Measurements from ENCODE around the gene GNA12.
A peak's percentile ranks its signal among the peaks of the same experiment; 100 is the strongest.

GNA12 gene

GRCh38 chr7:2880051-2880450, 35.9 kb upstream of the GNA12 start:
- H3K4me3 ChIP-seq (ENCODE audit: low read length in 2 of 2), result no peak overlapping the region
- H3K27me3 ChIP-seq (ENCODE audit: control insufficient read depth in 2 of 2, insufficient read depth in 2 of 2, low read length in 2 of 2), result peaks cover 7 to 9% of the 10 kb centered on the region in 2 donors
- H3K36me3 ChIP-seq (ENCODE audit: control insufficient read depth in 2 of 2, insufficient read depth in 2 of 2, low read length in 2 of 2), result no peaks in the 10 kb centered on the region
- H3K4me1 ChIP-seq (ENCODE audit: control insufficient read depth in 2 of 2, insufficient read depth in 2 of 2, low read length in 2 of 2), result peaks cover 3 to 7% of the 10 kb centered on the region in 2 donors
- no peaks in the 10 kb centered on the region for H3K9me3 ChIP-seq (ENCODE audit: control insufficient read depth in 2 of 2, low read length in 2 of 2)
- no peak overlapping the region for H3K27ac ChIP-seq (ENCODE audit: low read depth in 2 of 2, low read length in 2 of 2)
- H3K9ac ChIP-seq (ENCODE audit: low read depth in 1 of 2, low read length in 2 of 2), result no peak overlapping the region

- Histone ChIP-seq H3K9ac (ENCODE audit: low read depth in 1 of 2, low read length in 2 of 2) (no peak overlapping the region), H3K4me1 (ENCODE audit: control insufficient read depth in 2 of 2, insufficient read depth in 2 of 2, low read length in 2 of 2) (peaks cover 3 to 7% of the 10 kb centered on the region in 2 donors), H3K36me3 (ENCODE audit: control insufficient read depth in 2 of 2, insufficient read depth in 2 of 2, low read length in 2 of 2) (no peaks in the 10 kb centered on the region), H3K9me3 (ENCODE audit: control insufficient read depth in 2 of 2, low read length in 2 of 2) (no peaks in the 10 kb centered on the region), H3K4me3 (ENCODE audit: low read length in 2 of 2) (no peak overlapping the region), H3K27me3 (ENCODE audit: control insufficient read depth in 2 of 2, insufficient read depth in 2 of 2, low read length in 2 of 2) (peaks cover 9% of the 10 kb centered on the region in 2 donors), H3K27ac (ENCODE audit: low read depth in 2 of 2, low read length in 2 of 2) (no peak overlapping the region)
These were observed 35.2 kb upstream of the GNA12 start for GRCh38 chr7:2879354-2879753.

GRCh38 chr7:2878306-2878705, 34.2 kb upstream of the GNA12 start:
- H3K4me1 ChIP-seq (ENCODE audit: control insufficient read depth in 2 of 2, insufficient read depth in 2 of 2, low read length in 2 of 2), result no peaks in the 10 kb centered on the region

GRCh38 chr7:2876031-2876731, 32.1 kb upstream of the GNA12 start:
- no peaks in the 10 kb centered on the region for H3K36me3 ChIP-seq (ENCODE audit: control insufficient read depth in 2 of 2, insufficient read depth in 2 of 2, low read length in 2 of 2)
- no peak overlapping the region for H3K9ac ChIP-seq (ENCODE audit: low read depth in 1 of 2, low read length in 2 of 2)
- H3K4me1 ChIP-seq (ENCODE audit: control insufficient read depth in 2 of 2, insufficient read depth in 2 of 2, low read length in 2 of 2), result peaks cover 0 to 2% of the 10 kb centered on the region in 2 donors
- no peaks in the 10 kb centered on the region for H3K9me3 ChIP-seq (ENCODE audit: control insufficient read depth in 2 of 2, low read length in 2 of 2)
- no peak overlapping the region for H3K4me3 ChIP-seq (ENCODE audit: low read length in 2 of 2)
- peaks cover 5 to 8% of the 10 kb centered on the region in 2 donors for H3K27me3 ChIP-seq (ENCODE audit: control insufficient read depth in 2 of 2, insufficient read depth in 2 of 2, low read length in 2 of 2)
- H3K27ac ChIP-seq (ENCODE audit: low read depth in 2 of 2, low read length in 2 of 2), result no peak overlapping the region

More at GRCh38 chr7:2878306-2878705, 34.2 kb upstream of the GNA12 start:
- Histone ChIP-seq H3K27me3 (ENCODE audit: control insufficient read depth in 2 of 2, insufficient read depth in 2 of 2, low read length in 2 of 2) (peaks cover 6% of the 10 kb centered on the region in 2 donors), H3K9me3 (ENCODE audit: control insufficient read depth in 2 of 2, low read length in 2 of 2) (no peaks in the 10 kb centered on the region), H3K36me3 (ENCODE audit: control insufficient read depth in 2 of 2, insufficient read depth in 2 of 2, low read length in 2 of 2) (no peaks in the 10 kb centered on the region), H3K27ac (ENCODE audit: low read depth in 2 of 2, low read length in 2 of 2) (no peak overlapping the region), H3K9ac (ENCODE audit: low read depth in 1 of 2, low read length in 2 of 2) (no peak overlapping the region), H3K4me3 (ENCODE audit: low read length in 2 of 2) (no peak overlapping the region)

- Histone ChIP-seq H3K4me1 (ENCODE audit: control insufficient read depth in 2 of 2, insufficient read depth in 2 of 2, low read length in 2 of 2) (peaks cover 0 to 2% of the 10 kb centered on the region in 2 donors), H3K27me3 (ENCODE audit: control insufficient read depth in 2 of 2, insufficient read depth in 2 of 2, low read length in 2 of 2) (peaks cover 5 to 6% of the 10 kb centered on the region in 2 donors), H3K4me3 (ENCODE audit: low read length in 2 of 2) (no peak overlapping the region), H3K9me3 (ENCODE audit: control insufficient read depth in 2 of 2, low read length in 2 of 2) (no peaks in the 10 kb centered on the region), H3K9ac (ENCODE audit: low read depth in 1 of 2, low read length in 2 of 2) (no peak overlapping the region), H3K36me3 (ENCODE audit: control insufficient read depth in 2 of 2, insufficient read depth in 2 of 2, low read length in 2 of 2) (no peaks in the 10 kb centered on the region), H3K27ac (ENCODE audit: low read depth in 2 of 2, low read length in 2 of 2) (no peak overlapping the region)
These were observed 29.8 kb upstream of the GNA12 start for GRCh38 chr7:2873686-2874551.

GRCh38 chr7:2873146-2873545, 29.0 kb upstream of the GNA12 start:
- Histone ChIP-seq H3K9ac (ENCODE audit: low read depth in 1 of 2, low read length in 2 of 2) (peak overlapping the region in 1 of 2 donors; percentile 14), H3K4me3 (ENCODE audit: low read length in 2 of 2) (no peak overlapping the region), H3K27me3 (ENCODE audit: control insufficient read depth in 2 of 2, insufficient read depth in 2 of 2, low read length in 2 of 2) (peaks cover 5 to 6% of the 10 kb centered on the region in 2 donors), H3K27ac (ENCODE audit: low read depth in 2 of 2, low read length in 2 of 2) (no peak overlapping the region), H3K36me3 (ENCODE audit: control insufficient read depth in 2 of 2, insufficient read depth in 2 of 2, low read length in 2 of 2) (no peaks in the 10 kb centered on the region), H3K4me1 (ENCODE audit: control insufficient read depth in 2 of 2, insufficient read depth in 2 of 2, low read length in 2 of 2) (peaks cover 0 to 2% of the 10 kb centered on the region in 2 donors), H3K9me3 (ENCODE audit: control insufficient read depth in 2 of 2, low read length in 2 of 2) (no peaks in the 10 kb centered on the region)

GRCh38 chr7:2872296-2872874, 28.3 kb upstream of the GNA12 start:
- Histone ChIP-seq H3K9ac (ENCODE audit: low read depth in 1 of 2, low read length in 2 of 2) (no peak overlapping the region), H3K27me3 (ENCODE audit: control insufficient read depth in 2 of 2, insufficient read depth in 2 of 2, low read length in 2 of 2) (peaks cover 5 to 6% of the 10 kb centered on the region in 2 donors), H3K9me3 (ENCODE audit: control insufficient read depth in 2 of 2, low read length in 2 of 2) (no peaks in the 10 kb centered on the region), H3K36me3 (ENCODE audit: control insufficient read depth in 2 of 2, insufficient read depth in 2 of 2, low read length in 2 of 2) (no peaks in the 10 kb centered on the region), H3K27ac (ENCODE audit: low read depth in 2 of 2, low read length in 2 of 2) (no peak overlapping the region), H3K4me3 (ENCODE audit: low read length in 2 of 2) (no peak overlapping the region), H3K4me1 (ENCODE audit: control insufficient read depth in 2 of 2, insufficient read depth in 2 of 2, low read length in 2 of 2) (peaks cover 0 to 2% of the 10 kb centered on the region in 2 donors)

- peaks cover 0 to 2% of the 10 kb centered on the region in 2 donors for H3K4me1 ChIP-seq (ENCODE audit: control insufficient read depth in 2 of 2, insufficient read depth in 2 of 2, low read length in 2 of 2)
- H3K9me3 ChIP-seq (ENCODE audit: control insufficient read depth in 2 of 2, low read length in 2 of 2), result no peaks in the 10 kb centered on the region
- no peaks in the 10 kb centered on the region for H3K36me3 ChIP-seq (ENCODE audit: control insufficient read depth in 2 of 2, insufficient read depth in 2 of 2, low read length in 2 of 2)
- H3K27ac ChIP-seq (ENCODE audit: low read depth in 2 of 2, low read length in 2 of 2), result no peak overlapping the region
- H3K27me3 ChIP-seq (ENCODE audit: control insufficient read depth in 2 of 2, insufficient read depth in 2 of 2, low read length in 2 of 2), result peaks cover 4 to 5% of the 10 kb centered on the region in 2 donors
- no peak overlapping the region for H3K9ac ChIP-seq (ENCODE audit: low read depth in 1 of 2, low read length in 2 of 2)
- peak overlapping the region in 1 of 2 donors; percentile 37 for H3K4me3 ChIP-seq (ENCODE audit: low read length in 2 of 2)
These were observed 26.4 kb upstream of the GNA12 start for GRCh38 chr7:2870471-2870931.

GRCh38 chr7:2869981-2870380, 25.9 kb upstream of the GNA12 start:
- H3K27me3 ChIP-seq (ENCODE audit: control insufficient read depth in 2 of 2, insufficient read depth in 2 of 2, low read length in 2 of 2), result peaks cover 4 to 5% of the 10 kb centered on the region in 2 donors
- no peaks in the 10 kb centered on the region for H3K36me3 ChIP-seq (ENCODE audit: control insufficient read depth in 2 of 2, insufficient read depth in 2 of 2, low read length in 2 of 2)
- H3K27ac ChIP-seq (ENCODE audit: low read depth in 2 of 2, low read length in 2 of 2), result no peak overlapping the region
- H3K9ac ChIP-seq (ENCODE audit: low read depth in 1 of 2, low read length in 2 of 2), result no peak overlapping the region
- H3K4me1 ChIP-seq (ENCODE audit: control insufficient read depth in 2 of 2, insufficient read depth in 2 of 2, low read length in 2 of 2), result peaks cover 0 to 2% of the 10 kb centered on the region in 2 donors
- no peaks in the 10 kb centered on the region for H3K9me3 ChIP-seq (ENCODE audit: control insufficient read depth in 2 of 2, low read length in 2 of 2)
- peak overlapping the region in 1 of 2 donors; percentile 37 for H3K4me3 ChIP-seq (ENCODE audit: low read length in 2 of 2)

- Histone ChIP-seq H3K27me3 (ENCODE audit: control insufficient read depth in 2 of 2, insufficient read depth in 2 of 2, low read length in 2 of 2) (no peaks in the 10 kb centered on the region), H3K4me1 (ENCODE audit: control insufficient read depth in 2 of 2, insufficient read depth in 2 of 2, low read length in 2 of 2) (peaks cover 12 to 13% of the 10 kb centered on the region in 2 donors)
These were observed 22.5 kb upstream of the GNA12 start for GRCh38 chr7:2866601-2867000.

More at GRCh38 chr7:2866601-2867000, 22.5 kb upstream of the GNA12 start:
- H3K36me3 ChIP-seq (ENCODE audit: control insufficient read depth in 2 of 2, insufficient read depth in 2 of 2, low read length in 2 of 2), result no peaks in the 10 kb centered on the region
- no peak overlapping the region for H3K27ac ChIP-seq (ENCODE audit: low read depth in 2 of 2, low read length in 2 of 2)
- no peaks in the 10 kb centered on the region for H3K9me3 ChIP-seq (ENCODE audit: control insufficient read depth in 2 of 2, low read length in 2 of 2)
- H3K9ac ChIP-seq (ENCODE audit: low read depth in 1 of 2, low read length in 2 of 2), result no peak overlapping the region
- no peak overlapping the region for H3K4me3 ChIP-seq (ENCODE audit: low read length in 2 of 2)

Data from mucosa of rectum (tissue), 2 donors.